ENCODE data around the gene MYLK. TPM values are rescaled to one million over a fixed set of nuclear protein-coding genes. Genes with fewer than 3 reads are reported as not detected.

MYLK gene
- total RNA-seq, 1 experiment from 2014 or later = not detected

DNA sequence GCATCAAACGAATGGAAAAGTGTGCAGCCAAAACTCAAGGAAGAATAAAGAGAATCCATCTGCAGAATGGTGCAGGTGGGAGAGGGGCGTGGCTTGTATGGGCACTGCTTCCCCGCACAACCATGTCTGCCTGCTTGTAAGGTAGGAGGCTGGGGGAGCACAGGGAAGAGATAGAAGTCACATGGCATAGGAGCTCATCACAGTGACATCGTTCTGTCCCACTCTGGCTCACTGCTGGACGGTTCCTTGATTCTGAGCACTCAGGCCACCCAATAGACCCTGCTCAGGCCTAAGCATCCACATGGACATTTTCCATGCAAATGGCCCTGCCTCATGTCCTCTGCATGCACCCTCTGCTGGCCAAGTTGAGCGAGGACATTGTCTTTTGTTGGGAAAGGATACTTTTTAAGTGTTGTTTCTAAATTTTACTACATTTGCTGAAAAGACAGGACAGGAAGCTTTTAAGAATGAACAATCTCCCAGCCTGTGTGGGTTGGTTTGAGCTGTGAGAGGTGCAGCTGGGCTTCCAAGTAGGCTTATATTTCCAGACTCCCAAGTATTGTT, 3.1 kb downstream of the MYLK start:
- no peak for DNase-seq (ENCODE audit: low spot score)
- in situ Hi-C loops (cut with HindIII; ENCODE audit: low sequenced_read_pairs) = no loop called here

DNA sequence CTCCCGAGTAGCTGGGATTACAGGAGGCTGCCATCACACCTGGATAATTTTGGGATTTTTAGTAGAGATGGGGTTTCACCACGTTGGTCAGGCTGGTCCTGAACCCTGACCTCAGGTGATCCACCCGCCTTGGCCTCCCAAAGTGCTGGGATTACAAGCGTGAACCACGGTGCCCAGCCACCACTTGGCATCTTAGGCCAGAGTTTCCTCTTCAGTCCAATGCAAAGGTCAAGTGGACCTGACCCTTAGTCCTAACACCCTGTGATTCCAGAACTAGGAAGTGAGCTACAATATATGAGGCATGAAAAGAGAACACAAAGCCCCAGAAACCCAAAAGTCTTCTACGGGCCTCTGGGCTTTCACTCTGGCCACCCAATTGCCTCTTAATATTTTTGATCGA, 5.3 kb downstream of the MYLK start:
- in situ Hi-C loops (cut with HindIII; ENCODE audit: low sequenced_read_pairs) = no loop called here
- no peak for DNase-seq (ENCODE audit: low spot score)

DNA sequence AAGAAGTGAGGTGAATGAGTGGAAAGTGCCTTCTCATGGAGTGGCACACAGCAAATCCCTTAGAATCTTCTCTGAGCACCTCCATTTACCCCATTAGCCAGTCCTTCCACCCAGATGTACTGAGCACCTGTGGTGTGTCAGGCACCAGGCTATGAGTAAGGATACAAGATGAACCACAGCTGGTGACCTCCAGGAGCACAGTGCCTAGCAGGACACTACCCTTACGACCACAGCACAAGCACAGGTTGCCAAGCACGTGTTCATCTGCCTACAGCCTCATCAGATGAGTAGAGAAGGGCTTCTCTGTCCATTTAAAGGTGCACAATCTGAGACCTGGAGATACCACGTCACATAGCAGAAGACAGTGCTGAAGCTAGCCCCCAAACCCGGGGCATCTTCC, 6.2 kb downstream of the MYLK start:
- in situ Hi-C loops (cut with HindIII; ENCODE audit: low sequenced_read_pairs) = no loop called here
- DNase-seq (ENCODE audit: low spot score) = no peak

DNA sequence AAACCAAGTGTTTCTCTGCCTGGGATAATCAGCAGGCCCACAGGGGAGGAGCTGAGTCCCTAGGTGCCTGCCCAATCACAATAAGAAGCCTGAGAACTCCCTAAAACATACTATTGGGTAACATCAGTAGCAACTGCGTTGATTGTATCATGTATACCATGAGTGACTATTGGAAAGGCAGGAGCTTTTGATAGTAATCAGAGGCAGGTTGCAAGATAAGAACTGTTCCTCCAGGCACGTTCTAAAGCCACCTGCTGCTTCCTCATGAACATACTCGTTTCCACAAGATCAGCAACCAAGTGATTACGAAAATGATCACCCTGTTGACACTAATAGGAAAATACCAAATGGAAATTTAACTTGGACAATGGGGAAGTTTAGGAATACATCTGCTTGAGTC, 6.7 kb downstream of the MYLK start:
- in situ Hi-C loops (cut with HindIII; ENCODE audit: low sequenced_read_pairs) = no loop called here
- DNase-seq (ENCODE audit: low spot score) = no peak

DNA sequence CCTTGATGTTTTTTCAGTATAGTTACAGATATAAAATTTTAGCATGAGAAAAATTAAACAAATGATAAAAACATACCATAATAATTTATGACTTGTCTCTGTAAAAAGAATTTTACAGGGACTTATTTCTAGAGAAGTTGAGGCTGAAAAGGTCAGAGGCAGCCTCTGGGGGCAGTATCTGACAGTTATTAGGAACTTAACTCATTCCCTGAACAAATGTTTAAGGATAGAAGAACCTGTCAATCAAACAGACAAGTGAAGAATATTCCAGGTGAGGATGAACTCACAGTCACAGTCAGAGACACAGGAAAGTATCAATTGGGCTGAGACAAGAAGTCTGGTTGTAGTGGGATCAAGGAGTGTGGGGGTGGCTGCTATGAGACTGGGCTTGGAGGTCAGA, 7.3 kb downstream of the MYLK start:
- no peak for DNase-seq (ENCODE audit: low spot score)
- in situ Hi-C loops (cut with HindIII; ENCODE audit: low sequenced_read_pairs) = no loop called here

DNA sequence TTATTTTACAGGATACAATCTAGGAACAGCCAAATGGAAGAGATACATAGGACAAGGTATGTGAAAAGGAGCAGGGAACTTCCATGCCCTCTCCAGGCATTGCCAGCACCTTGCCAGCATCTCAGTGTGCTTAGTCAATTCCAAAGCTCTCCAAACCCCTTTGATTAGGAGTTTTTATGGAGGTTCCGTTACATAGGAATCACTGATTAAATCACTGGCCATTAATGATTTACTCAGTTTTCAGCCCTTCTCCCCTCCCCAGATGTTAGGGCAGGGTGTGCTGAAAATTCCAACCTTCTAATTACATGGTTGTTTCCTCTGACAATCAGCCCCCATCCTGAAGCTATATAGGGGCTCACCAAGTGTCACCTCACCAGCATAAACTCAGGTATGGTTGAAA, 11.5 kb downstream of the MYLK start:
- in situ Hi-C loops (cut with HindIII; ENCODE audit: low sequenced_read_pairs) = no loop called here
- DNase-seq (ENCODE audit: low spot score) = no peak

GRCh38 chr3:123871946-123872345, 12.2 kb downstream of the MYLK start:
- in situ Hi-C loops (cut with HindIII; ENCODE audit: low sequenced_read_pairs) = no loop called here
- no peak for DNase-seq (ENCODE audit: low spot score)

GRCh38 chr3:123870033-123870432, 14.1 kb downstream of the MYLK start:
- in situ Hi-C loops (cut with HindIII; ENCODE audit: low sequenced_read_pairs) = no loop called here
- no peak for DNase-seq (ENCODE audit: low spot score)

GRCh38 chr3:123869165-123869564, 15.0 kb downstream of the MYLK start:
- no peak for DNase-seq (ENCODE audit: low spot score)
- in situ Hi-C loops (cut with HindIII; ENCODE audit: low sequenced_read_pairs) = no loop called here

- in situ Hi-C loops (cut with HindIII; ENCODE audit: low sequenced_read_pairs) = no loop called here
- DNase-seq (ENCODE audit: low spot score) = no peak
Measured at GRCh38 chr3:123864706-123865105, 19.4 kb downstream of the MYLK start.

DNA sequence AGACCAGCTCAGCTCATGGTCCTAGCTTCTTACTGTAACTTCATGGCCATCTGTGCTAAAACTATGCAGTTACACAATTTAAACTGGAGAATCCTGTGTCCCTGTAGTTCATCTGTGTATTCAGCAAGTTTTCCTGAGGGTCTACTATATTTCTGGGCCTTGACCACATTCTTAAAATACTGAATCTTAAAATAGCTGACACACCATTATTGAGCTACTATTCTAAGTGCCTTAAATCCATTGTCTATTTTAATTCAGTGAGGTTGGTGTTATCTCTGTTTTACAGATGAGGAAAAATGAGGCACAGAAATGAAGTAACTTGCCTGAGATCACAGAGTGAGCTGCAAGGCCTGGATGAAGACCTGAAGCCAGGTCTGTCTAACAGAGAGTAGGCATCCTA, 22.0 kb downstream of the MYLK start:
- no peak for DNase-seq (ENCODE audit: low spot score)
- in situ Hi-C loops (cut with HindIII; ENCODE audit: low sequenced_read_pairs) = no loop called here

DNA sequence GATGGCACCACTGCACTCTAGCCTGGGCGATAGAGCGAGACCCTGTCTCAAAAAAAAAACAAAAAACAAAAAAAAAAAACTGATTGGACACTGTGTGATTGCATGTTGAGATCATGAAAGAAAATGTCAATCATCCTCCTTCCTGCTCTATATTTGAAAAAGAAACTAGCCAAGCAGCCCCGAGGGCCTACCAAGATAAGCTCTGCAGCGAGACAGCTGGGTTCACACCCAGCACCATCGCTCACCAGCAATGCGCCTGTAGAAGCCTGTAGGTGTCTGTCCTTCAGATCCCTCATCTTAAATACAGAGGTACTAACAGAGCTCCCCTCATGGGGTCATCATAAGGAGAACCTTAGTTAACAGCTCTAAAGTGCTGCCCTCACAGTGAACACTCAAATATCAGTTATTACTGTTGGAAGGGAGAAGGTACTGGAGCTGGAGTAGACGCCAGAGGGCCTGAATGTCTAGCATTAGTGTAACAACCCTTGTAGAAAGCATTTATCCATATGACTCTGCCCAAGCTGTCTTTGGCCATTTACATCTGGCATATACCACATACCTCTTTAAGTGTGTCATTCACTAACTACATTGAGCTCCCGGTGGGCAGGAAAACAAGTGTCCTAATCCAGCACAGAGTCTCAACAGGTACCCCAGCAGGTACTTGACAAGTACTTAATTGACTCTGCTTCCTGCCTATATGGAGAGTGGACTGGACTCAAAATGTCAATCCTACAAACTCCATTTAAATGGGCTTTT, 22.9 kb downstream of the MYLK start:
- no peak for DNase-seq (ENCODE audit: low spot score)
- in situ Hi-C loops (cut with HindIII; ENCODE audit: low sequenced_read_pairs) = no loop called here

- no peak for DNase-seq (ENCODE audit: low spot score)
- in situ Hi-C loops (cut with HindIII; ENCODE audit: low sequenced_read_pairs) = no loop called here
Measured at GRCh38 chr3:123859177-123859576, 25.0 kb downstream of the MYLK start.

DNA sequence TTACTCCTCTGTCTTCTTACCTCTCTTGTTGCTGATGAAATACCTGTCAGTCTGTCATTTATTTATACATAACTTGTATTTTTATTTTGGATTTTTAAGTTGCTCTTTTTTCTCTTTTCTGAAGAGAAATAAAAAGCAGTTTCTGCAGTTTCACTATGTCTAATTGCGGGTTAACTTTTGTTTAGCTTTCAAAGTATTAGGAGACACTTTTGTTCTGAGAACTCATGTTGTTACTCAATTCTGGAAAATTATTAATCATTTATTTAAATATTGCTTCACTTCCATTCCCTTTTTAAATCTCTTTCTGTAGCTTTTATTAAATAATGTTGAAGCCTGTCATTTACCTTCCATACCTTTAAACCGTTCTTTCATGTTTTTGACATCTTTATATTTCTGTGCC, 29.2 kb downstream of the MYLK start:
- DNase-seq (ENCODE audit: low spot score) = no peak

DNA sequence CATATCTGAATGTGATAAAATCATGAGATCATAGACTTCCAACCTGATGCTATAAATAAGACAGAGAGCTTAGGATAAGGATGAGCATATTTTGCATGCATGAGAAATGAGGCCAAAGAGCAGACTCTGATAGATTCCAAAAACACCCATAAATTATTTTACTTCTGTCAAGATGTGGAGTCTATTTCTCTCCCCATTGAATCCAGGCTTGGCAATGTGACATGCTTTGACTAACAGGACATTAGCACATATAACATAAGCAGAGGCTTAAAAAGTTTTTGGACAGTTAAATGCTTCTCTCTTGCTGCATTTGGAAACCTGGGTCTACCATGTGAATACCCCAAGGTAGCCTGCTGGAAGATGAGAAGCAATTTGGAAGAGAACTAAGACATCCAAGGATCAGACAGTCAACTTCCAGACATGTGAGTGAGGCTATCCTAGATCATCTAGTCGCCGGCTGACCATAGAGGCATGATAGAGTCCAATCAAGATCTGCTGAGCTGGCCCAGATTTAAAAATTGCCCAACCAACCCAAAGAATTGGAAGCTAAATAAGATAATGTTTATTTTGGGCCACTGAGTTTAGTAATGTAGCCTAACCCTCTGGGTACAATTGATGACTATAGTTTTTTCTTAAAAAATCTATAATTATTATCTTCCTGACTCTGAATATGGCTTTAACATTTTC, 30.3 kb downstream of the MYLK start:
- DNase-seq (ENCODE audit: low spot score) = no peak
- in situ Hi-C loops (cut with HindIII; ENCODE audit: low sequenced_read_pairs) = no loop called here

More for the DNA sequence above, 29.2 kb downstream of the MYLK start:
- in situ Hi-C loops (cut with HindIII; ENCODE audit: low sequenced_read_pairs) = no loop called here

- in situ Hi-C loops (cut with HindIII; ENCODE audit: low sequenced_read_pairs) = no loop called here
Measured at GRCh38 chr3:123847209-123847608, 36.9 kb downstream of the MYLK start.

GRCh38 chr3:123843668-123844067, 40.5 kb downstream of the MYLK start:
- in situ Hi-C loops (cut with HindIII; ENCODE audit: low sequenced_read_pairs) = no loop called here
- DNase-seq (ENCODE audit: low spot score) = no peak

More at GRCh38 chr3:123847209-123847608, 36.9 kb downstream of the MYLK start:
- no peak for DNase-seq (ENCODE audit: low spot score)

DNA sequence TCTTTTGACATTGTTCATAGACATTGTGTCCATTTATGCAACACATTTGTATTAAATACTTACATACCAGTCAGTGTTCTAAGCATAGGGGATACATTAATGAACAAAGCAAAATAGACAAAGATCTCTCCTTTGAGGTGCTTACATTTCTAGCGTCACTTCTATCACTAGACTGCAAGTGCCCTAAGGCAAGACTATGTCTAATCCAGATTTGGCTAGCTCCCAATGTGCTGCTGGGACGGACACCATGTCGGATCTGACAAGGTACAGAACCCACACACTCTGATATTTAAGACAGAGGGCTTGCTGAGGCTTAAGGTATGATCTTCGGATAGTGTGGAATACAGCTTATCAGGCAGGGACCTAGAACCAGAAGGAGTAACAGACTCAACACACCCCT, 41.4 kb downstream of the MYLK start:
- in situ Hi-C loops (cut with HindIII; ENCODE audit: low sequenced_read_pairs) = no loop called here
- DNase-seq (ENCODE audit: low spot score) = no peak

DNA sequence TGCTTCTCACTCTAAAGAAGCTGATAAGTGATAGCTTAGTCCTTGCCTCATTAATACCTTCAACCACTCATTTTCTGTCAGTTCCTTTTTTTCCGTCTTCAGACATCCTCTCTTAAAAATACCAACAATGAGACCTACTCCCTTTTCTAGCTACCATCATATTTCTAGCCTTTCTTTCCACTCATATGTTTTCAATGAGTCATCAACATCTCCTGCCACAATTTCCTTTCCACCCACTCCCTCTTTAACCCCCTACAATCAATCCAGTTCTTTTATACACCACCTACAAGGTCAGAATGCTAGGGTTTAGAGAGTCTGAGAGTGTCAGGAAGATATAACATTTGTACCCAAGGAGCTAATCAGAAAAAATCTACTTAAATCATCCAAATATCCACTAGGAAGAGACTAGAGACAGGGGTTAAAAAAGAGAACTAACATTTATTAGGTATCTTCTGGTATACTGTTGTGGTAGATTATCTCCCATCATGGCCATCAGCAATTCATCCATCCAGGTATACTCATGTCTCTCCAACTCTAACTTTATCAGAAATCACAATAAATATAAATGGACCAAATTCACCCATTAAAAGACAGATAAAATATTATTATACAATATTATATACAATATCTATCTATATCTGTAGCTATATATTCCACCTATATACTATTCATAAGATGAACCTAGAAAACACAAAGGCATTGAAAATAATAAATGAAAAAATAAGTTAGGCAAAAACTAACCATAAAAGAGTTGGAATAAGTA, 42.5 kb downstream of the MYLK start:
- DNase-seq (ENCODE audit: low spot score) = no peak

GRCh38 chr3:123840961-123841360, 43.2 kb downstream of the MYLK start:
- in situ Hi-C loops (cut with HindIII; ENCODE audit: low sequenced_read_pairs) = no loop called here
- no peak for DNase-seq (ENCODE audit: low spot score)

More for the DNA sequence above, 42.5 kb downstream of the MYLK start:
- in situ Hi-C loops (cut with HindIII; ENCODE audit: low sequenced_read_pairs) = no loop called here

Measured in G401 (cell line).